Ovary (tissue), 9 donors: ENCODE data around the gene THAP9. TPM values are rescaled to one million over a fixed set of nuclear protein-coding genes. Genes with fewer than 3 reads are reported as not detected.

ENCODE experiments used
- DNase-seq, 5 donors: peaks; one replicate each; pipeline ENCODE4 v3.0.0-alpha.2; 2019 to 2020
- H3K27ac ChIP-seq, 2 donors: fragments of 200-600 bp; one replicate each; pipeline versions ENCODE4 v1.5.1 to v1.8.0; 2019 to 2022
- H3K27me3 ChIP-seq: fragments of 200-600 bp; one replicate; pipeline ENCODE4 v1.8.0; 2022
- H3K36me3 ChIP-seq: fragments of 200-600 bp; sonication (generic); one replicate; pipeline ENCODE4 v1.5.1; 2019
- H3K4me1 ChIP-seq: one replicate; pipeline ENCODE4 v1.8.1; 2013; ENCODE audit warnings: mild to moderate bottlenecking, moderate library complexity; ENCODE audit not compliant: insufficient read depth
- H3K4me3 ChIP-seq: fragments of 200-600 bp; sonication (generic); one replicate; pipeline ENCODE4 v1.5.1; 2017
- H3K9me3 ChIP-seq, 2 donors: fragments of 200-600 bp in 1 of 2; sonication (generic) in 1 of 2; one replicate each; pipeline versions ENCODE4 v1.5.1 to v1.8.1; 2013 to 2019; ENCODE audit warnings: mild to moderate bottlenecking in 1 of 2, moderate library complexity in 1 of 2
- EP300 ChIP-seq: sonication (generic); formaldehyde crosslinking; IDR thresholded peaks from one replicate; pipeline ENCODE4 v1.6.1; 2017; ENCODE audit warnings: antibody characterized with exemption
- POLR2A ChIP-seq: fragments of 450-650 bp; IDR thresholded peaks from one replicate; pipeline ENCODE4 v1.6.1; 2017; ENCODE audit warnings: antibody characterized with exemption, mild to moderate bottlenecking, moderate library complexity
- whole genome bisulfite sequencing, 3 donors: extraction: QIAGEN DNeasy Blood & Tissue Kit in 1 of 3; methylation state at CpG; one replicate each; pipeline versions ENCODE4 v1.1.5 to v1.1.7; 2013 to 2017; 5-methylcytosine and 5-hydroxymethylcytosine counted together
- intact Hi-C, 4 donors: fragments of 100-400 bp; cut with DNase I; formaldehyde crosslinking; loops; one replicate each; pipeline versions ENCODE4 v1.11.0 to v1.15.1; 2022 to 2023
- polyA plus RNA-seq, 2 donors: library from polyadenylated mRNA; stranded (reverse); fragments of 200-250 nt in 1 of 2; fragments of 350-450 nt in 1 of 2; fragmentation: Illumina TruSeq in 1 of 2; extraction: RNeasy Lipid Tissue Mini Kit (QIAGEN cat#74804) in 1 of 2; gene quantifications; one replicate each; pipeline ENCODE4 v1.2.3, GENCODE V29; 2013 to 2014
- total RNA-seq, 7 donors: library from RNA; depleted of rRNA in 2 of 7; stranded (reverse); fragments of >200 nt in 2 of 7; fragmentation: NEBNext Ultra II Directional in 3 of 7; extraction: Animal tissue kit (Norgen Biotek cat#: 25700) in 3 of 7; gene quantifications; one replicate each; pipeline versions ENCODE4 v1.1.0 to v1.2.4, GENCODE V29; 2016 to 2023
- TF ChIP-seq, protein P1 (sequence below), 3 donors: fragments of 450-650 bp in 2 of 3; fragments of 200-600 bp in 1 of 3; IDR thresholded peaks; one replicate each; pipeline versions ENCODE4 v1.5.1 to v1.8.0; 2016 to 2022; ENCODE audit warnings: antibody characterized with exemption in 3 of 3, mild to moderate bottlenecking in 1 of 3
- donor health status: DM: no; HTN: no; CAD: no; lungs with moderate emphysema.
- donor health status: DM: no; HTN: no; CAD: no.
- donor health status: Bipolar disorder and iron deficiency.
- donor health status: DM: yes; HTN: yes; CAD: no.
- donor health status: DM: no; HTN: no; CAD: no.
- donor health status: DM: yes; HTN: yes; CAD: no.

Gene THAP9
- total and polyA plus RNA-seq, 9 donors: 2.8 to 9.0 (median 4.9) TPM

DNA sequence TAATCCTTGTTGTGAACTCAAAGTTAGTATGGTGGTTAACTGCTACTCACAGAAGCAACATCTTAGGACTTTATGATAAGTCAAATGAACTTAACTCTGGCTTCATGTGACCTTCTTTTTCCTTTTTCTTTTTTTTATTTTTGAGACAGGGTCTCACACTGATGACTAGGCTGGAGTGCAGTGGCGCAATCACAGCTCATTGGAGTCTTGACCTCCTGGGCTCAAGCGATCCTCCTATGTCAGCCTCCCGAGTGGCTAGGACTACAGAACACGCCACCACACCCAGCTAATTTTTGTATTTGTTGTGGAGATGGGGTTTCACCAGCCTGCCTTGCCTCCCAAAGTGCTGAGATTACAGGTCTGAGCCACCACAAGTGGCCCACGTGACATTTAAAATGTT is 32.0 kb upstream of the THAP9 start:
- intact Hi-C loops: no loop called here
- no peak for DNase-seq
- no peaks in the 10 kb centered on the region for H3K9me3 ChIP-seq
- peaks cover 2% of the 10 kb centered on the region for H3K4me1 ChIP-seq
- no peaks in the 10 kb centered on the region for H3K36me3 ChIP-seq
- WGBS, 3 donors: 95 to 98% (median 96%) methylated on average over 5 of the region's 5 CpGs
- H3K27me3 ChIP-seq: no peaks in the 10 kb centered on the region
- H3K27ac ChIP-seq: no peak overlapping the region
- no peak overlapping the region for H3K4me3 ChIP-seq
- TF ChIP-seq, protein P1, sequence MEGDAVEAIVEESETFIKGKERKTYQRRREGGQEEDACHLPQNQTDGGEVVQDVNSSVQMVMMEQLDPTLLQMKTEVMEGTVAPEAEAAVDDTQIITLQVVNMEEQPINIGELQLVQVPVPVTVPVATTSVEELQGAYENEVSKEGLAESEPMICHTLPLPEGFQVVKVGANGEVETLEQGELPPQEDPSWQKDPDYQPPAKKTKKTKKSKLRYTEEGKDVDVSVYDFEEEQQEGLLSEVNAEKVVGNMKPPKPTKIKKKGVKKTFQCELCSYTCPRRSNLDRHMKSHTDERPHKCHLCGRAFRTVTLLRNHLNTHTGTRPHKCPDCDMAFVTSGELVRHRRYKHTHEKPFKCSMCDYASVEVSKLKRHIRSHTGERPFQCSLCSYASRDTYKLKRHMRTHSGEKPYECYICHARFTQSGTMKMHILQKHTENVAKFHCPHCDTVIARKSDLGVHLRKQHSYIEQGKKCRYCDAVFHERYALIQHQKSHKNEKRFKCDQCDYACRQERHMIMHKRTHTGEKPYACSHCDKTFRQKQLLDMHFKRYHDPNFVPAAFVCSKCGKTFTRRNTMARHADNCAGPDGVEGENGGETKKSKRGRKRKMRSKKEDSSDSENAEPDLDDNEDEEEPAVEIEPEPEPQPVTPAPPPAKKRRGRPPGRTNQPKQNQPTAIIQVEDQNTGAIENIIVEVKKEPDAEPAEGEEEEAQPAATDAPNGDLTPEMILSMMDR (IDR thresholded peaks at IDR 0.05): no peak
- TF ChIP-seq EP300 (no peak), POLR2A (no peak)

DNA sequence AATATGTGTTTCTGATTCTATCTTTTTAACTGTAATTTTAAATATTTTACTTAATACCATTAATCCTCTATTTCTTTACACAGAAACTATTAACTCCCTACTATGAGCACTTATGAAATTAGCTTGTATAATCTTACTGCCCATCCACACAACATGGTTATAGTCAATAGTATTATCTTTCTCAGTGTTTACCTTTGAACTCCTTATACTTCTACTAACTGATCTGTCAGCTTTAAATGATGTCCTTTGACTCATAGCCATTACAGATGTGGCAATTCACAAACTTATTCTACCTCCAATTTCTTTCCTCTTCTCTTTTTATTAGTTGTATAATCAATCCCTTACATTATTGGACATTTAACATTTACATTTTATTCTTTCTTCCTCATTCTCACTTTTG is 15.1 kb upstream of the THAP9 start:
- H3K36me3 ChIP-seq: no peaks in the 10 kb centered on the region
- no peak overlapping the region for H3K27ac ChIP-seq
- H3K4me1 ChIP-seq: peaks cover 7% of the 10 kb centered on the region
- no peak for DNase-seq
- no peaks in the 10 kb centered on the region for H3K27me3 ChIP-seq
- intact Hi-C loops: no loop called here
- H3K9me3 ChIP-seq: no peaks in the 10 kb centered on the region
- TF ChIP-seq POLR2A: no peak
- TF ChIP-seq EP300: no peak
- TF ChIP-seq, protein P1 (IDR thresholded peaks at IDR 0.05): no peak
- H3K4me3 ChIP-seq: no peak overlapping the region

DNA sequence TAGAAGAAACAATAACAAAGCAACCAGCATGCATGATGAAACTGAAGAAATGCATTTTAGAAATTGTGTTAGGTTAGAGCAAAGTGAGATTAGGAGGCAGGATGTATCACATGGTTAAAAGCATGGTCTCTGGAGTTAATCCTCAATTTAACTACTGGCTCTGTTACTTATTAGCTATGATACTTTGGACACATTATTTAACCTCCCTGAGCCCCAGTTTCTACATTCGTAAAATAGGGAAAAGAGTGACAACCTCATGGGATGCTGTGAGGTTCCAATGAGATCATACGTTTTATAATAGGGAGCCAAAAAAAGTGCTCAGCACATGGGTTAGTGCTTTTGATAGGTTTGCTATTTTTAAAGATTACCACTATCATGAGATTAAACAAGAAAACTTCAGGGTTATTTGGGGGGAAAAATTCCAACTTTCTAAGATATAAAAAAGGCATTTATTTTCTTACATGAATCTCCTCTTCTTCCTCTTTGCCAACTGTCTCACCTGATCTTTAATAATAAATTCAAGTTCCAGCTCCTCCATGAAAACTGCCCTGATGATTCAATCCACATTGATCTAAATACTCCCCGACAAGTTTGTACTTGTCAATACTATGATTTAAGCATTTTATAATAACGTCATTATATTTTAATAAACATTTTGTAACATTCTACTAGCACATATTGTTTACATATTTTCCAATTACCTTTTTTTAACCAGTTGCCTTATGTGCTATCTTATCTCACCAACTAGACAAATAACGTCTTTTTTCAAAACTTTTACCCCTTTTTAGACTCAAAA is 14.2 kb upstream of the THAP9 start:
- TF ChIP-seq POLR2A (no peak), EP300 (no peak)
- TF ChIP-seq, protein P1 (IDR thresholded peaks at IDR 0.05): no peak
- Histone ChIP-seq H3K4me1 (peaks cover 7% of the 10 kb centered on the region), H3K4me3 (no peak overlapping the region), H3K27me3 (no peaks in the 10 kb centered on the region), H3K27ac (no peak overlapping the region), H3K9me3 (no peaks in the 10 kb centered on the region), H3K36me3 (no peaks in the 10 kb centered on the region)
- intact Hi-C loops: no loop called here
- no peak for DNase-seq
- WGBS, 3 donors: 10 to 15% (median 11%) methylated on average over 5 of the region's 5 CpGs

DNA sequence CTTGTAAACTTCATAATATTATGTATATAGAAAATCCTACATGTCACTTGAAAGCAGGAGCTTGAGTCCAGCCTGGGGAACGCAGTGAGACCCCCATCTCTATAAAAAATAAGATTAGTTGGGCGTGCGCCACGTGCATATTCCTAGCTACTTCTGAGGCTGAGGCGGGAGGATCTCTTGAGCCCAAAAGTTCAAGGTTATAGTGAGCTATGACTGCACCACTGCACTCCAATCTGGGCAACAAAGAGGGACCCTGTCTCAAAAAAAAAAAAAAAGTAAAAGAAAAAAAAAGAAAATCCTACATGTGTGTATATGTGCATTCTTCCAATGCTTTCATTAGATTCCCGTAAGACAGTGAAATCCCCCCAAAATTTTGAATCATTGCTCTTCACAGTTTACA is 11.2 kb upstream of the THAP9 start:
- DNase-seq: no peak
- H3K9me3 ChIP-seq: no peaks in the 10 kb centered on the region
- WGBS, 3 donors: 12 to 23% (median 18%) methylated on average over 6 of the region's 6 CpGs
- H3K36me3 ChIP-seq: no peaks in the 10 kb centered on the region
- no peaks in the 10 kb centered on the region for H3K27me3 ChIP-seq
- intact Hi-C loops: no loop called here
- H3K27ac ChIP-seq: peak overlapping the region in 1 of 2 donors; percentile 93
- H3K4me1 ChIP-seq: peaks cover 10% of the 10 kb centered on the region
- no peak for TF ChIP-seq EP300
- TF ChIP-seq POLR2A: no peak
- TF ChIP-seq, protein P1 (IDR thresholded peaks at IDR 0.05): no peak
- H3K4me3 ChIP-seq: peak overlapping the region; percentile 76
